GM10266 (cell line): Measurements from ENCODE around the gene PCDH17.

Experiments used
- DNase-seq: peaks from one replicate; pipeline ENCODE4 v3.0.0; 2012; ENCODE audit errors: extremely low spot score
- TF ChIP-seq, protein P1 (sequence below): IDR thresholded peaks from 2 replicates; pipeline ENCODE4 v1.5.1; 2012; ENCODE audit warnings: mild to moderate bottlenecking, low read depth; ENCODE audit not compliant: control insufficient read depth, insufficient read depth; ENCODE audit errors: missing control alignments

PCDH17 gene

DNA sequence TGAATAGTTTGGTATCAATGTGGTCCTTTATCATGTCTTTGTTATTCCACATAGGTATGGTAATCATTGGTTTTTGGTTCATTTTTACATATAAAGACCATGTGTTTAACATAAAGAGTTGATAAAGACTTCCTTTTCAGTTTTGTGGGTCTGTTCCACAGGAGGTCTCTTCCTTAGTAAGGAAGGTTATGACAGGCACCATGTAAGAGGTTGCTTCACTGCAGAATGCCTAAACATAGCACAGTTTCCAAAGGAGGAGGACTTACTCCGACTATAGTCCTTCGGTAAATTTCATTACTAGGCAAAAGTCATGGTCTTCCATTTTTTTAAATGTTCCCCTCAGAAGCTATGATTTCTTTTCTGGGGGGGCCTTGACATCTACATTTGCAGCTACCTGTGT, 27.1 kb upstream of the PCDH17 start:
- TF ChIP-seq, protein P1, sequence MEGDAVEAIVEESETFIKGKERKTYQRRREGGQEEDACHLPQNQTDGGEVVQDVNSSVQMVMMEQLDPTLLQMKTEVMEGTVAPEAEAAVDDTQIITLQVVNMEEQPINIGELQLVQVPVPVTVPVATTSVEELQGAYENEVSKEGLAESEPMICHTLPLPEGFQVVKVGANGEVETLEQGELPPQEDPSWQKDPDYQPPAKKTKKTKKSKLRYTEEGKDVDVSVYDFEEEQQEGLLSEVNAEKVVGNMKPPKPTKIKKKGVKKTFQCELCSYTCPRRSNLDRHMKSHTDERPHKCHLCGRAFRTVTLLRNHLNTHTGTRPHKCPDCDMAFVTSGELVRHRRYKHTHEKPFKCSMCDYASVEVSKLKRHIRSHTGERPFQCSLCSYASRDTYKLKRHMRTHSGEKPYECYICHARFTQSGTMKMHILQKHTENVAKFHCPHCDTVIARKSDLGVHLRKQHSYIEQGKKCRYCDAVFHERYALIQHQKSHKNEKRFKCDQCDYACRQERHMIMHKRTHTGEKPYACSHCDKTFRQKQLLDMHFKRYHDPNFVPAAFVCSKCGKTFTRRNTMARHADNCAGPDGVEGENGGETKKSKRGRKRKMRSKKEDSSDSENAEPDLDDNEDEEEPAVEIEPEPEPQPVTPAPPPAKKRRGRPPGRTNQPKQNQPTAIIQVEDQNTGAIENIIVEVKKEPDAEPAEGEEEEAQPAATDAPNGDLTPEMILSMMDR = no peak
- no peak for DNase-seq

DNA sequence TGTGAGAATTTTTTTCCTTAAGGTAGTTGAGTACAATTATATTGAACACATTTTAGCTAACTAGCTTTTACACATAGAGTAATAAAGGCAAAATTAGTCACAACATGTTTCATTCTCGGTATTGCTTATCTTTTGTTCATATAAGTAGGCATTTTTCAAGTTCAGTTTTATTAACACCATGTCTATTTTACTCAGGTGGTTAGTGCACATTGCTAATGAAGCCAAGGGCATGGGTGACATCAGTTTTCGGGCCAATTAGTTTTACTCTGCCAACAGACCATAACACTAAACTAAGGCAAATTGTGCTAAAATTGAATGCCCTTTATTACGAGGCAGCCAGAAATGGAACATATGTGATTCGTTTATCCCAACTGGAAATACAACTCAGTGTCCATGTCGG, 19.6 kb upstream of the PCDH17 start:
- TF ChIP-seq, protein P1 = no peak
- DNase-seq = no peak

DNA sequence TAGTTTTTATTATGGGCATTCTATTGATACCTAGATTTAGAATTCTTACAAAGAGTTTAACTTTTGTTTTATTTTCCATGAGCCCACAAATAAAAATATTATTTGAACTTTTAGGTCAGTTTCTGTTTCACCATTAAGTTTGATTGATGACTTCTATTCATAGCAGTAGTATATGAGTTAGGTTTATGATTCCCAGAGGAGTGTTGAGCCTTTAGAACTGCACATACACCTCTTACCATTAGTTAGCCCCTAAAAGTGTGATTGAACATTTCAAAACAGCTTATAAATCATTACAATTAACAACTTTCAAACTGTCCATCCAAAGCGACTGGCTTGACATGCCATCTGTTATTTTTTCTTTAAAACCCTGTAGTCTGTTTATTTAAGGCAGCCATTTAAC, 19.0 kb upstream of the PCDH17 start:
- no peak for DNase-seq
- TF ChIP-seq, protein P1 = no peak

DNA sequence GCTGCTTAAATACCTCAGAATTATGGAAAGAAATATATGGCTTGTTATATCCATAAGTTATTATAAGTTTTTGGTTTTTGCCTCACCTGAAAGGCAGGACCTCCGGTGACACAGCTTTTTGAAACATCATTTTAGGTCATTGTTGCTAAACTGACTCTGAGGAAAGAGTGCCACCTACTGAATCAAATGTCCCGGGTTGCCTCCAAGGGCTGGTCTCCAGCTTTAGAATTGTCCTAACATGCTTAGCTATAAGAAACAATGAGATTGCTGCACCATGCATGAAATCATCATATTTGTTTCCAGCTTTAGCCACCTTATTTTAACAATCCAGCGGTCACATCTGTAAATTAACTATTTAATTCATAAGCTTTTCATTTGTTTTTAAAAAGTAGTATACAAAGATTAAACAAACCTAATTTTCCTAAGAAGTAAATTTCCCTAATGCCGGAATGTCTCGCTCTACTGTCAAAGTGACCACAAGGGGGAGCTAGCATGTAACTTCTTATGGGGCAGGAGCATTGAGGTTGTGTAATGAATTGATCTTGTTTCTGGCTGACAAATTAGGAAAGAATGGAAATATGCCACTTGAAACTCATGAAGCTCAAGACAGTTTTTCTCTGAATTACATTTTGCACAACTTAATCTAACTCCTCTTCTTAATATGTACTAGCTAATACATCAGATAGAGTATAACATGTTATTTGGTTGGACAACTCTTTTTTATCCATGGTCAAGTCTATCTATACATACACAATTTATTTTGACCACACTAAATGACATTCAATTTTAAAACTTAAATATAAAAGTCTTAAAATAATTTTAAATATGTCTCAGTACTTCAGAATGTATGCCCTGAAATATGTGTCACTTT, 6.7 kb upstream of the PCDH17 start:
- TF ChIP-seq, protein P1 = peak; percentile 87
- peak; percentile 27 for DNase-seq

DNA sequence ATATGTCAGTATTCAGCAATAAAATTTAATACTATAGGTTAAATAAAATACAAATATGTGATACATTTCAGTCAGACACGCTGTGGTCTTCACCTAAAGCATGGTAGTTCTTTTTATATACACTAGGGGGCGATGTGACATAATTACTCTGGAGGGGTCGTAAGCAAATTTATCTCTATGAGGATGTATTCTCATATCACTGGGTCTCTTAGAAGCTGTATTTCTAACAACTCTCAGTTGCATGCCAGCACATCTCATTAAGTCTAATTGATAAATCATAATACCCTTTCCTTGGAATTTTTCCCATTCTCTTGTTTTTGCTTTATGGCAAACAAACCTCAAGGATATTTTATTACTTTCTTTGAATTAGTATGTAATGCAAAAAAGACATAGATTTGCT, 3.9 kb upstream of the PCDH17 start:
- TF ChIP-seq, protein P1 = peak; percentile 58
- peak; percentile 35 for DNase-seq

DNA sequence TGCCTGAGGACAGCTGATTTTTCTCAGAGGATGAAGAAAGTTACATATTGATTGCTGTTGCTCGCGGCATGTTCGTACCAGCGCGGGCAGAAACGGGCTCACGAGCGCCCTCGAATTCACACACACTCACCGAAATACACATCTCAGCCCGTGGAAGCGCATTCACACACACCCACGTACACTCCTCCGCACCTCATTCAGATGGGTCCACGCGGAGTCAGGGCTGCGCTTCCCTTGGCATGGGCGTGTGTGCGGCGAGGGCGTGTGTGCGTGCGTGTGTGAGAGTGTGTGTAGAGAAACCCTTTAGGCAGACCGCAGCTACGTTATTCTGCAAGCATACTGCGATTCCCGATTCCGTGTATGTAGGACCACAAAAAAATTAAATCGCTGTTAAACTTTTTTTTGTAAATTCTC, 2.1 kb upstream of the PCDH17 start:
- peak; percentile 14 for DNase-seq
- TF ChIP-seq, protein P1 = no peak

DNA sequence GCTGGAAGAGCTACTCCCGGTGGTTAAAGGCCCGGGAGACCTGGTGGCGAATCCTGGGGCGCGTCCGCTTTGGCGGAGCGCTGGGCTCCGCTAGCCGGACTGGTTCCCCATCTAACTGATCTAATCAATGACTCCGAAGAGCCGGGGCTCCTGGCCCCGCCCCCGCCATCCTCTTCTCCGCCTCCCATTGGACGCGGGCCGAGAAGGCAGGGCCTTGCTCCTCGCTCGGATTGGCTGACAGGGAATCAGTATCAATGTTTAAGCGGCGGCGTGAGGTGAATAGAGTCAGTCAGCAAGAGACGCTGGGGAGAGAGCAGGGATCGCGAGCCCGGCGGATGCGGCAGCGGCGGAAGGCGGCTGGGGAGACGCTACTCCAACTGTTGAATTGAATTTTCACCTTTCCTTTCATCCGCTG, 1.7 kb upstream of the PCDH17 start:
- DNase-seq = peak; percentile 72
- TF ChIP-seq, protein P1 = no peak
